ENCODE measurements around the gene CRADD.
A peak's percentile ranks its signal among the peaks of the same experiment; 100 is the strongest.
"Not testable (repeated sequence)": the region's sequence is repeated elsewhere in the genome, so short reads cannot be mapped to it uniquely, and the experiment has no call there.

Gene CRADD

DNA sequence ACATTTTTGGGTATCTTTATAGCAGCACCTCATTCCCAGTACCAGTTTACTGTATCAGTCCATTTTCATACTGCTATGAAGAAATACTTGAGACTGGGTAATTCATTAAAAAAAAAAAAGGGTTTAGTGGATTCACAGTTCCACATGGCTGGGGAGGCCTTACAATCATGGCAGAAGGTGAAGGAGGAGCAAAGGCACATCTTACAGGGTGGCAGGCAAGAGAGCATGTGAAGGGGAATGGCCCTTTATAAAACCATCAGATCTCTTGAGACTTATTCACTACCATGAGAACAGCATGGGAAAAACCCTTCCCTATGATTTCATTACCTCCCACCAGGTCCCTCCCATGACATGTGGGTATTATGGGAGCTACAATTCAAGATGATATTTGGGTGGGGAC, 77.7 kb downstream of the CRADD start:
- Mint-ChIP-seq H3K36me3 (ENCODE audit: low read depth) (peaks cover 20% of the 10 kb centered on the region), H3K9me3 (peaks cover 26% of the 10 kb centered on the region), H3K4me1 (ENCODE audit: low read depth) (peaks cover 22% of the 10 kb centered on the region)
- not testable (repeated sequence) for H3K27ac Mint-ChIP-seq; H3K4me3 Mint-ChIP-seq; DNase-seq (ENCODE audit: low spot score); H3K27me3 Mint-ChIP-seq (ENCODE audit: low read depth)

DNA sequence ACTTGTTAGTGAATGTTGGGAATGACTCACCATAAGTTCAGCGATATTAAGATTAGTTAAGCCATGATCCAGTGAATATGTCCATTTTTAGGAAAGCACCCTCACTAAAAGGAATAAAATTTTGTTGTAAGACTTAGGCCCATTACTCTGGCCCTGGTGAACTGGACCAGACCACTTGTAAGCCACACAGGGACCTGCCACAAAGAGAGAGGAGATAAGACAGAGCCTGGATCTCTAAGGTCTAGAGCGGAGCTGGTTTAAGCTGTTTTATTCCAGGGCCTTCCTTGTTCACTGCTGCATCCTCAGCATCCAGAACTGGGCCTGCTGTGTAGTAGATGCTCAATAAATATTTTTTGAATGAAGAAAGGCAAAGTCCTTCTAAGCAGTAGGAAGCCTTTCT, 79.1 kb downstream of the CRADD start:
- H3K36me3 Mint-ChIP-seq (ENCODE audit: low read depth) = peaks cover 20% of the 10 kb centered on the region
- no peaks in the 10 kb centered on the region for H3K27me3 Mint-ChIP-seq (ENCODE audit: low read depth)
- DNase-seq (ENCODE audit: low spot score) = no peak
- H3K9me3 Mint-ChIP-seq = peaks cover 26% of the 10 kb centered on the region
- peaks cover 16% of the 10 kb centered on the region for H3K4me1 Mint-ChIP-seq (ENCODE audit: low read depth)
- no peak overlapping the region for H3K4me3 Mint-ChIP-seq
- no peak overlapping the region for H3K27ac Mint-ChIP-seq

- no peak for DNase-seq (ENCODE audit: low spot score)
- Mint-ChIP-seq H3K4me1 (ENCODE audit: low read depth) (peaks cover 15% of the 10 kb centered on the region), H3K36me3 (ENCODE audit: low read depth) (peaks cover 15% of the 10 kb centered on the region), H3K27ac (no peak overlapping the region), H3K4me3 (no peak overlapping the region), H3K9me3 (peaks cover 17% of the 10 kb centered on the region), H3K27me3 (ENCODE audit: low read depth) (no peaks in the 10 kb centered on the region)
These were observed 80.9 kb downstream of the CRADD start for GRCh38 chr12:93757792-93758694.

- H3K27ac Mint-ChIP-seq = no peak overlapping the region
- peaks cover 10% of the 10 kb centered on the region for H3K9me3 Mint-ChIP-seq
- peaks cover 15% of the 10 kb centered on the region for H3K4me1 Mint-ChIP-seq (ENCODE audit: low read depth)
- peaks cover 8% of the 10 kb centered on the region for H3K36me3 Mint-ChIP-seq (ENCODE audit: low read depth)
- DNase-seq (ENCODE audit: low spot score) = no peak
- H3K4me3 Mint-ChIP-seq = no peak overlapping the region
- H3K27me3 Mint-ChIP-seq (ENCODE audit: low read depth) = no peaks in the 10 kb centered on the region
These were observed 81.7 kb downstream of the CRADD start for GRCh38 chr12:93758801-93759373.

- peaks cover 3% of the 10 kb centered on the region for H3K27me3 Mint-ChIP-seq (ENCODE audit: low read depth)
- DNase-seq (ENCODE audit: low spot score) = no peak
- no peak overlapping the region for H3K27ac Mint-ChIP-seq
- no peak overlapping the region for H3K4me3 Mint-ChIP-seq
- H3K9me3 Mint-ChIP-seq = peaks cover 6% of the 10 kb centered on the region
- H3K36me3 Mint-ChIP-seq (ENCODE audit: low read depth) = peaks cover 2% of the 10 kb centered on the region
- peaks cover 15% of the 10 kb centered on the region for H3K4me1 Mint-ChIP-seq (ENCODE audit: low read depth)
These were observed 82.4 kb downstream of the CRADD start for GRCh38 chr12:93759512-93760081.

DNA sequence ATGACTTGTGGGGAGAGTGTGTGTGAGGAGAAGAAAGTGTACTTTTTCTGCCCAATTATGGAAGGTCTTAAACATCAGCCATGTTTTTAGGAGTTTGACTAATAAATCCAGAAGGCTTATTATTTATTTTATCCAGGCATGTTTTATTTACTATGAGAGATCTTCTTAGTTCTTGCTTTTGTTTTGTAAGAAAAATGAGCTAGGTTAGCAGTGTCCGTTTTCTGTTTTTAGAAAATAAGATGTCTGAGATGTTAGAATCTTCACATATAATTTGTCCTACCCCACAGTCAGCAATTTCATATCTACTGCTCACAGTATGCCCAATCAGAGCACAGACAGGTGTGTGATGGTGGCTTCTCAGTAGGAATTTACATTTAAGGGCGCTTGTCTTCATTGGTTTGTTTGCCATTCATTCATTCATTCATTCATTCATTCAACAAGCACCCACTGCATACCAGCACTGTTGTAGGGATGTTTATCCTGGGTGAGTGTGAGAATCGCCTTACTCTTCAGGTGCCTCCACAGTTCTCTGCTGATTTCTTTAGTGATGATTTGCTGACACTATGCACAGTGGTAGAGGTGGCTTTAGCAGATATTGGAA, 83.2 kb downstream of the CRADD start:
- no peak overlapping the region for H3K27ac Mint-ChIP-seq

DNA sequence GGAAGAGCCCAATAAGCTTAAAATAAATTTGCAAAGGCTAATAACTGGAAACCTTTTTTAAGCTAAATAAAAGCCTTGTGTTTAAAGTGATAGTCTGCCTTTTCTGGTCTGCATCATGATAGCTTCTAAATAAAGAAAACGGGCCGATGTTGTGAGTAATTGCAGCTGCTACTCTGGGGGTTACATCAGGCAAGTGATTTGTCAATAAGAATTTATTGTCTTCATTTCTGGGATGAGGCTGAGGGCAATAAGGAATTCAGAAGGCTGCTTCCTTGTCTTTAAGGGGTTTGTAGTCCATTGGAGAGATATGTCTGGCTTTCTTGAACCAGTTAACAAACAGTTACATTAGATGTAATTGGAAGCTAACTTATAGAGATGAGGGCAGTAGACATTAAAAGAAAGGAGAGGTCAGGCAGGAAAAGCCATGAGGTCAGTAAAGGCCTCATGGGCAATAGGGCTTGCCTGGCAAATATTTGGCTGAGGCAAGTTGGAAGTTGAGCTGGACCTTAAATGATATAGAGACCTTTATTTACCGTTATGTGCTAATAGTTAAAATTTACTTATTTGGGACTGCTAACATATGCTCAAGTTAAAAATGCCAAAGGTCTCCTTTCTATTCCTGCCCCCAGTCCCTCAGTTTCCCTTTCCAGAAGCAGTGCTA, 85.0 kb downstream of the CRADD start:
- Mint-ChIP-seq H3K4me3 (no peak overlapping the region), H3K9me3 (no peaks in the 10 kb centered on the region), H3K4me1 (ENCODE audit: low read depth) (peaks cover 24% of the 10 kb centered on the region), H3K27me3 (ENCODE audit: low read depth) (peaks cover 6% of the 10 kb centered on the region), H3K27ac (no peak overlapping the region), H3K36me3 (ENCODE audit: low read depth) (no peaks in the 10 kb centered on the region)
- DNase-seq (ENCODE audit: low spot score) = no peak

More for the DNA sequence above, 83.2 kb downstream of the CRADD start:
- H3K9me3 Mint-ChIP-seq = peaks cover 3% of the 10 kb centered on the region
- H3K4me3 Mint-ChIP-seq = no peak overlapping the region
- H3K36me3 Mint-ChIP-seq (ENCODE audit: low read depth) = no peaks in the 10 kb centered on the region
- H3K4me1 Mint-ChIP-seq (ENCODE audit: low read depth) = peaks cover 15% of the 10 kb centered on the region
- DNase-seq (ENCODE audit: low spot score) = no peak
- H3K27me3 Mint-ChIP-seq (ENCODE audit: low read depth) = peaks cover 3% of the 10 kb centered on the region

DNA sequence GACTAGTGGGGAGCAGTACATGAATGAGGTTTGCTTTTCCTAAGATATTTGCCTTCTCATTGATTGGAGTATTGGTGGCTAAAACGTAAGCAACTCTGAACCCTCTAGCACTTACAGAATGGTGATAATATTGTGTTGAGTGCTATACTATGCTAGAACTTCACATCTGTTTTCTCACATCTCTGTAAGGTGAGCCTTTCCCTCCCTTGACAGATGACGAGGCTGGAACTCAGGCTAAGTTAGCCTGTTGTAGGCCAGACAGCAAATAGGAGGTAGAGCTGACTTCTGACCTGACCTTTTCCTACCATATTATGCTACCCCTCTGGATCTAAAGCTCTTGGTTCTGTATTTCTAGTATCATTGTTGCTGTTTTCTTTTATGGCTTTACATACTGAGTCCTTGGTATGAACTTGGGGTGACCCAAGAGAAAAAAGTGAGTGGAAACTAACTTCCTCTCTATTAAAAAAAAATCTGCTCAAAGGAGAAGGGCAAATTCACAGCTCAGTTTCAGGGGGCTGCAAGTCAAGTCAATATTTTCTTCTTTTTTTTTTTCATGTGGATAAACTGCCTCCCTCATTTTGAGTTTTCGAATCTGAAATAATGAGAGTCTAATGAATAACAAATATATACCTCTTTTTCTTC, 85.9 kb downstream of the CRADD start:
- no peak overlapping the region for H3K27ac Mint-ChIP-seq
- DNase-seq (ENCODE audit: low spot score) = no peak
- H3K4me1 Mint-ChIP-seq (ENCODE audit: low read depth) = peaks cover 26% of the 10 kb centered on the region
- peaks cover 6% of the 10 kb centered on the region for H3K27me3 Mint-ChIP-seq (ENCODE audit: low read depth)
- H3K9me3 Mint-ChIP-seq = no peaks in the 10 kb centered on the region
- no peaks in the 10 kb centered on the region for H3K36me3 Mint-ChIP-seq (ENCODE audit: low read depth)
- H3K4me3 Mint-ChIP-seq = no peak overlapping the region

DNA sequence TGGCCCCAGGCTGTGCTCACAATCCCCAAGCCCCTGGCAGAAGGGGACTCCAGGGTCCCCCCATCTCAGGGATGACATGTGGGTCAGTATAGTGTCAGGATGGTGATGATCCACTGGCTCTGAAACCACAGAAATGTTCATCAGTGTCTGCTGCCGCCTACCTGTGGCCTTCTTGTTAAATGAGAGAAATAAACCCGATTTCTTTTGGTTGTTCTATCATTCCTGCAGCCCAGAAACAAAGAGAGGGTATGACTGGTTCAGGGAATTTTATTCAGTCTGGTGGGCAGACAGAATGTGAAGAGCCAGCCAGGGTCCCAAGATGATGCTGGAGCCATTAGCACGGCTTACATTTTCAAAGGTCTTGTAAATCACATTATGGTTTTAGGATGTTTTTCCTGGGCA, 86.6 kb downstream of the CRADD start:
- peaks cover 6% of the 10 kb centered on the region for H3K27me3 Mint-ChIP-seq (ENCODE audit: low read depth)
- H3K9me3 Mint-ChIP-seq = no peaks in the 10 kb centered on the region
- H3K27ac Mint-ChIP-seq = no peak overlapping the region
- no peak for DNase-seq (ENCODE audit: low spot score)
- H3K4me3 Mint-ChIP-seq = no peak overlapping the region
- H3K36me3 Mint-ChIP-seq (ENCODE audit: low read depth) = no peaks in the 10 kb centered on the region
- peaks cover 32% of the 10 kb centered on the region for H3K4me1 Mint-ChIP-seq (ENCODE audit: low read depth)

GRCh38 chr12:93766371-93766770, 89.2 kb downstream of the CRADD start:
- no peak overlapping the region for H3K4me3 Mint-ChIP-seq
- peaks cover 7% of the 10 kb centered on the region for H3K27me3 Mint-ChIP-seq (ENCODE audit: low read depth)
- no peaks in the 10 kb centered on the region for H3K9me3 Mint-ChIP-seq
- H3K4me1 Mint-ChIP-seq (ENCODE audit: low read depth) = peaks cover 22% of the 10 kb centered on the region
- no peak for DNase-seq (ENCODE audit: low spot score)
- no peak overlapping the region for H3K27ac Mint-ChIP-seq
- no peaks in the 10 kb centered on the region for H3K36me3 Mint-ChIP-seq (ENCODE audit: low read depth)

- Mint-ChIP-seq H3K4me3 (peak overlapping the region; percentile 11), H3K27me3 (ENCODE audit: low read depth) (peaks cover 7% of the 10 kb centered on the region), H3K36me3 (ENCODE audit: low read depth) (no peaks in the 10 kb centered on the region), H3K4me1 (ENCODE audit: low read depth) (peaks cover 26% of the 10 kb centered on the region), H3K27ac (peak overlapping the region; percentile 10), H3K9me3 (no peaks in the 10 kb centered on the region)
- DNase-seq (ENCODE audit: low spot score) = no peak
These were observed 89.8 kb downstream of the CRADD start for GRCh38 chr12:93766796-93767523.

- peak overlapping the region; percentile 11 for H3K4me3 Mint-ChIP-seq
These were observed 90.3 kb downstream of the CRADD start for GRCh38 chr12:93767524-93767863.

More at GRCh38 chr12:93767524-93767863, 90.3 kb downstream of the CRADD start:
- DNase-seq (ENCODE audit: low spot score) = no peak
- Mint-ChIP-seq H3K9me3 (no peaks in the 10 kb centered on the region), H3K36me3 (ENCODE audit: low read depth) (no peaks in the 10 kb centered on the region), H3K27ac (peak overlapping the region; percentile 10), H3K4me1 (ENCODE audit: low read depth) (peaks cover 32% of the 10 kb centered on the region), H3K27me3 (ENCODE audit: low read depth) (peaks cover 7% of the 10 kb centered on the region)

All from T-helper 2 cell treated with Interferon-gamma antibody and Interleukin-4, amounts not matched to agents 5 μg/mL and 100 μg/mL, for 36 hours (primary cell).